Astrocyte (in vitro differentiated cells and primary cell): ENCODE measurements around the gene ATXN2. TPM values are rescaled to one million over a fixed set of nuclear protein-coding genes. Genes with fewer than 3 reads are reported as not detected.
"Not testable (repeated sequence)": the region's sequence is repeated elsewhere in the genome, so short reads cannot be mapped to it uniquely, and the experiment has no call there.

Experiments
- DNase-seq: peaks from one replicate; pipeline ENCODE4 v3.0.0-alpha.2; 2010; ENCODE audit warnings: low read depth
- FAIRE-seq: peaks from 2 replicates; lab custom pipeline; 2011; peaks lifted over from hg19 to GRCh38; lab: Jason Lieb, UNC
- H2AFZ ChIP-seq: 2 replicates; pipeline ENCODE4 v1.6.0; 2012; ENCODE audit warnings: low read depth, low read length, inconsistent platforms
- H3K27ac ChIP-seq: 2 replicates; pipeline ENCODE4 v1.5.1; 2011; ENCODE audit warnings: low read depth, low read length, inconsistent platforms
- H3K27me3 ChIP-seq: 2 replicates; pipeline ENCODE4 v1.6.0; 2011; ENCODE audit warnings: low read length, inconsistent platforms; ENCODE audit not compliant: insufficient read depth
- H3K36me3 ChIP-seq: 2 replicates; pipeline ENCODE4 v1.5.1; 2011; ENCODE audit warnings: low read length, inconsistent platforms; ENCODE audit not compliant: insufficient read depth
- H3K4me1 ChIP-seq: 2 replicates; pipeline ENCODE4 v1.5.1; 2011; ENCODE audit warnings: low read length, inconsistent platforms; ENCODE audit not compliant: insufficient read depth
- H3K4me2 ChIP-seq: 2 replicates; pipeline ENCODE4 v1.6.0; 2012; ENCODE audit warnings: low read length, inconsistent platforms
- H3K4me3 ChIP-seq: 2 replicates; pipeline ENCODE4 v1.5.1; 2011; ENCODE audit warnings: low read depth, mild to moderate bottlenecking, low read length, inconsistent platforms; ENCODE audit not compliant: insufficient read depth
- H3K79me2 ChIP-seq: 2 replicates; pipeline ENCODE4 v1.6.0; 2012; ENCODE audit warnings: mild to moderate bottlenecking, low read length, inconsistent platforms; ENCODE audit not compliant: insufficient read depth
- H3K9ac ChIP-seq: 2 replicates; pipeline ENCODE4 v1.6.0; 2012; ENCODE audit warnings: mild to moderate bottlenecking, low read length, inconsistent platforms
- H3K9me3 ChIP-seq: 2 replicates; pipeline ENCODE4 v1.5.1; 2012; ENCODE audit warnings: low read depth, mild to moderate bottlenecking, low read length, inconsistent platforms; ENCODE audit not compliant: insufficient read depth
- H4K20me1 ChIP-seq: 2 replicates; pipeline ENCODE4 v1.6.0; 2012; ENCODE audit warnings: low read length, inconsistent platforms; ENCODE audit not compliant: insufficient read depth
- H3K27ac Mint-ChIP-seq: one replicate; pipeline ENCODE4 v1.8.0; 2021; ENCODE audit warnings: mild to moderate bottlenecking, mixed read lengths; ENCODE audit not compliant: unreplicated experiment
- H3K27me3 Mint-ChIP-seq: one replicate; pipeline ENCODE4 v1.8.0; 2021; ENCODE audit warnings: low read depth, mixed read lengths; ENCODE audit not compliant: unreplicated experiment
- H3K36me3 Mint-ChIP-seq: one replicate; pipeline ENCODE4 v1.8.0; 2021; ENCODE audit warnings: low read depth, mixed read lengths; ENCODE audit not compliant: unreplicated experiment
- H3K4me1 Mint-ChIP-seq: one replicate; pipeline ENCODE4 v1.8.0; 2021; ENCODE audit warnings: low read depth, mixed read lengths; ENCODE audit not compliant: unreplicated experiment
- H3K4me3 Mint-ChIP-seq: one replicate; pipeline ENCODE4 v1.8.0; 2021; ENCODE audit warnings: mild to moderate bottlenecking, moderate library complexity, mixed read lengths; ENCODE audit not compliant: unreplicated experiment
- H3K9me3 Mint-ChIP-seq: one replicate; pipeline ENCODE4 v1.8.0; 2021; ENCODE audit warnings: mild to moderate bottlenecking, mixed read lengths; ENCODE audit not compliant: unreplicated experiment
- EZH2 ChIP-seq: IDR thresholded peaks from 2 replicates; pipeline ENCODE4 v1.6.1; 2012; ENCODE audit warnings: mild to moderate bottlenecking, low read length, inconsistent platforms; ENCODE audit not compliant: insufficient read depth
- total RNA-seq: library from RNA; stranded (reverse); gene quantifications from 2 replicates; pipeline ENCODE4 v1.2.1, GENCODE V29; 2021
- TF ChIP-seq, protein P1 (sequence below): IDR thresholded peaks from 2 replicates; pipeline ENCODE4 v1.5.1; 2011; ENCODE audit warnings: low read depth, mild to moderate bottlenecking, inconsistent platforms, low read length, moderate library complexity; ENCODE audit not compliant: insufficient read depth

The ATXN2 gene
- total RNA-seq, 1 donor from 2014 or later, result 58.0 TPM

DNA sequence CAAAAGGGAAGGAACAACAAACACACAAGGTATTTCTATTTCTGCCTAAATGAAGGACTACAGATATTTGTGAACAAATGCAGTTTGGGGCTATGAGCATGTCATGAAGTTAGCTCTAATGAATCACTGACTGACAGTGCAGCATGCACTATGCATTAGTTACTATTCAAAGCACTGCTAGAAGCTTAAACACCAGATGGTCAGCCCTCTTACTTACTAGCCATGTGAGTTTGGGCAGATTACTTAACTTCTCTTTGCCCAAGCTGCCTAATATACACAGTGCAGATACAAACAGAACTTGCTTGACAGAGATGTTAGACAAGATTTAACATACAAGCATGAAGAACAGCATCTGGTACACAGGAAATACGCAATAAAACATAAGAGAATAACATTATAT, 96.0 kb downstream of the ATXN2 start:
- Histone ChIP-seq H3K4me2 (no peak overlapping the region), H3K4me3 (no peak overlapping the region), H4K20me1 (peaks cover 31% of the 10 kb centered on the region), H2AFZ (no peak overlapping the region), H3K4me1 (no peaks in the 10 kb centered on the region), H3K9me3 (no peaks in the 10 kb centered on the region), H3K27ac (no peak overlapping the region), H3K36me3 (peaks cover 34% of the 10 kb centered on the region), H3K27me3 (no peaks in the 10 kb centered on the region), H3K9ac (no peak overlapping the region), H3K79me2 (peaks cover 9% of the 10 kb centered on the region)
- no peak for TF ChIP-seq EZH2
- TF ChIP-seq, protein P1, sequence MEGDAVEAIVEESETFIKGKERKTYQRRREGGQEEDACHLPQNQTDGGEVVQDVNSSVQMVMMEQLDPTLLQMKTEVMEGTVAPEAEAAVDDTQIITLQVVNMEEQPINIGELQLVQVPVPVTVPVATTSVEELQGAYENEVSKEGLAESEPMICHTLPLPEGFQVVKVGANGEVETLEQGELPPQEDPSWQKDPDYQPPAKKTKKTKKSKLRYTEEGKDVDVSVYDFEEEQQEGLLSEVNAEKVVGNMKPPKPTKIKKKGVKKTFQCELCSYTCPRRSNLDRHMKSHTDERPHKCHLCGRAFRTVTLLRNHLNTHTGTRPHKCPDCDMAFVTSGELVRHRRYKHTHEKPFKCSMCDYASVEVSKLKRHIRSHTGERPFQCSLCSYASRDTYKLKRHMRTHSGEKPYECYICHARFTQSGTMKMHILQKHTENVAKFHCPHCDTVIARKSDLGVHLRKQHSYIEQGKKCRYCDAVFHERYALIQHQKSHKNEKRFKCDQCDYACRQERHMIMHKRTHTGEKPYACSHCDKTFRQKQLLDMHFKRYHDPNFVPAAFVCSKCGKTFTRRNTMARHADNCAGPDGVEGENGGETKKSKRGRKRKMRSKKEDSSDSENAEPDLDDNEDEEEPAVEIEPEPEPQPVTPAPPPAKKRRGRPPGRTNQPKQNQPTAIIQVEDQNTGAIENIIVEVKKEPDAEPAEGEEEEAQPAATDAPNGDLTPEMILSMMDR, result no peak
- H3K4me1 Mint-ChIP-seq, result peaks cover 3% of the 10 kb centered on the region
- DNase-seq, result no peak
- no peak overlapping the region for H3K4me3 Mint-ChIP-seq
- peaks cover 21% of the 10 kb centered on the region for H3K36me3 Mint-ChIP-seq
- no peak overlapping the region for H3K27ac Mint-ChIP-seq
- no peak for FAIRE-seq
- H3K9me3 Mint-ChIP-seq, result no peaks in the 10 kb centered on the region
- H3K27me3 Mint-ChIP-seq, result no peaks in the 10 kb centered on the region

DNA sequence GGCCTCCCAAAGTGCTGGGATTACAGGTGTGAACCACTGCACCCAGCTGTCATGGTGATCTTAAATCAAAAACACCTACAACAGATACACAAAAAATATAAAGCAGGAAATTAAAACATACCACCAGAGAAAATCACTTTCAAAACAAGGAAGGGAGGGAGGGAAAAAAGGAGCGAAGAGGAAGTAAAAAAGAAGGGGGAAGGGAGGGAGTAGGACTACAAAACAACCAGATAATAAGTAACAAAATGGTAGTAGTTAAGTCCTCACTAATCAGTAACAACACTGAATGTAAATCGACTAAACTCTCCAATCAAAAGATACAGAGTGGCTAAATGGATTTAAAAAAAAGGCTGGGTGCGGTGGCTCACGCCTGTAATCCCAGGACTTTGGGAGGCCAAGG, 104.4 kb downstream of the ATXN2 start:
- H3K79me2 ChIP-seq, result peaks cover 16% of the 10 kb centered on the region
- H3K4me2 ChIP-seq, result no peak overlapping the region
- no peaks in the 10 kb centered on the region for H3K4me1 ChIP-seq
- FAIRE-seq, result no peak
- no peaks in the 10 kb centered on the region for H3K27me3 Mint-ChIP-seq
- H3K36me3 Mint-ChIP-seq, result peaks cover 34% of the 10 kb centered on the region
- H2AFZ ChIP-seq, result no peak overlapping the region
- H3K9me3 ChIP-seq, result no peaks in the 10 kb centered on the region
- H3K36me3 ChIP-seq, result peaks cover 32% of the 10 kb centered on the region
- H3K27ac ChIP-seq, result no peak overlapping the region
- no peak for TF ChIP-seq EZH2
- TF ChIP-seq, protein P1, result no peak
- no peaks in the 10 kb centered on the region for H3K9me3 Mint-ChIP-seq
- no peak overlapping the region for H3K4me3 ChIP-seq
- no peak overlapping the region for H3K9ac ChIP-seq
- H3K4me1 Mint-ChIP-seq, result peaks cover 3% of the 10 kb centered on the region
- peaks cover 39% of the 10 kb centered on the region for H4K20me1 ChIP-seq
- no peak overlapping the region for H3K4me3 Mint-ChIP-seq
- no peak for DNase-seq
- no peak overlapping the region for H3K27ac Mint-ChIP-seq
- no peaks in the 10 kb centered on the region for H3K27me3 ChIP-seq

DNA sequence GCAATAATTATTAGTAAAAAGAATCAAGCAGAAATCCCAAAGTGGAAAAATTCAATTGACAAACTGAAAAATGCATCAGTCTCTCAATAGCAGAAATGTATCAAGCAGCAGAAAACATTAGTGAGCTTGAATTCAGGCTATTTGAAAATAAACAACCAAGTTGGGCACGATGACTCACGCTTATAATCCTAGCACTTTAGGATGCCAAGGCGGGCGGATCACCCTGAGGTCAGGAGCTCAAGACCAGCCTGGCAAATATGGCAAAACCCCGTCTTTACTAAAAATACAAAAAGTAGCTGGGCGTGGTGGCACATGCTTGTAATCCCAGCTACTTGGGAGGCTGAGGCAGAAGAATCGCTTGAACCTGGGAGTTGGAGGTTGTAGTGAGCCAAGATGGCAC, 106.1 kb downstream of the ATXN2 start:
- FAIRE-seq, H3K4me2 ChIP-seq, H3K9me3 ChIP-seq, H3K27ac Mint-ChIP-seq, H3K4me1 Mint-ChIP-seq, H3K27ac ChIP-seq, H3K4me3 Mint-ChIP-seq, H3K9ac ChIP-seq, H3K27me3 Mint-ChIP-seq, H2AFZ ChIP-seq, H3K4me3 ChIP-seq, H3K9me3 Mint-ChIP-seq, H3K27me3 ChIP-seq, H3K4me1 ChIP-seq: not testable (repeated sequence)
- H4K20me1 ChIP-seq, result peaks cover 34% of the 10 kb centered on the region
- peak; percentile 35 for DNase-seq
- H3K79me2 ChIP-seq, result peaks cover 12% of the 10 kb centered on the region
- H3K36me3 Mint-ChIP-seq, result peaks cover 28% of the 10 kb centered on the region
- H3K36me3 ChIP-seq, result peaks cover 34% of the 10 kb centered on the region
